Prostate gland (tissue), 2 donors: ENCODE data around the gene NELFB.

Source experiments
- POLR2A ChIP-seq: fragments of 450-650 bp; IDR thresholded peaks from one replicate; pipeline ENCODE4 v1.6.1; 2016; ENCODE audit warnings: antibody characterized with exemption, mild to moderate bottlenecking
- POLR2AphosphoS5 ChIP-seq: sonication (generic); formaldehyde crosslinking; IDR thresholded peaks from one replicate; pipeline ENCODE4 v1.6.1; 2017; ENCODE audit warnings: antibody characterized with exemption
- TF ChIP-seq, protein P1 (sequence below), 4 experiments: fragments of 200-600 bp in 2 of 4; fragments of 450-650 bp in 2 of 4; sonication (generic) in 2 of 4; IDR thresholded peaks; 1 replicate in 3 of 4; 2 replicates in 1 of 4; pipeline ENCODE4 v1.5.1; 2016 to 2019; ENCODE audit warnings: antibody characterized with exemption in 4 of 4, mild to moderate bottlenecking in 2 of 4, moderate library complexity in 2 of 4

DNA sequence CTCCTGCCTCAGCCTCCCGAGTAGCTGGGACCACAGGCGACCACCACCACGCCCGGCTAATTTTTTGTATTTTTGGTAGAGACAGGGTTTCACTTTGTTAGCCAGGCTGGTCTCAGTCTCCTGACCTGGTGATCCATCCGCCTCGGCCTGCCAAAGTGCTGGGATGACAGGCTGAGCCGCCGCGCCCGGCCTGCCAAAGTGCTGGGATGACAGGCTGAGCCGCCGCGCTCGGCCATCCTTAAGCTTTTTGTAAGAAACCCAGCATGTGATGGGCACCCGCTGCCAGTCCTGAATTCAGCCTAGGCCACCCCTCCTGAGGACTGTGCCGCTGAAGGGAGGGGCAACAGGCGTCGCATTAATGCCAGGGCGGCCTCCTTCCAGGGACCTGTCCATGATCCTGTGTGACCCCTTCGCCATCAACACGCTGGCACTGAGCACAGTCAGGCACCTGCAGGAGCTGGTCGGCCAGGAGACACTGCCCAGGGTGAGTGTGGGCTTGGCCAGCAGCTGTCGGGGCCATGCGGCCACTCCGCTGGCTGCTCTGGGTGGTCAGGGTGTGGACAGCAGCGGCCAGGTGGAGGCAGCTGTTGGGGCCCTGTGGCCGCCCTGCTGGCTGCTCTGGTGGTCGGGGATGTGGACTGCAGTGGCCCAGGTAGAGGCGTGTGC, 10.5 kb downstream of the NELFB start:
- TF ChIP-seq POLR2AphosphoS5 = no peak
- TF ChIP-seq POLR2A = no peak
- TF ChIP-seq, protein P1, sequence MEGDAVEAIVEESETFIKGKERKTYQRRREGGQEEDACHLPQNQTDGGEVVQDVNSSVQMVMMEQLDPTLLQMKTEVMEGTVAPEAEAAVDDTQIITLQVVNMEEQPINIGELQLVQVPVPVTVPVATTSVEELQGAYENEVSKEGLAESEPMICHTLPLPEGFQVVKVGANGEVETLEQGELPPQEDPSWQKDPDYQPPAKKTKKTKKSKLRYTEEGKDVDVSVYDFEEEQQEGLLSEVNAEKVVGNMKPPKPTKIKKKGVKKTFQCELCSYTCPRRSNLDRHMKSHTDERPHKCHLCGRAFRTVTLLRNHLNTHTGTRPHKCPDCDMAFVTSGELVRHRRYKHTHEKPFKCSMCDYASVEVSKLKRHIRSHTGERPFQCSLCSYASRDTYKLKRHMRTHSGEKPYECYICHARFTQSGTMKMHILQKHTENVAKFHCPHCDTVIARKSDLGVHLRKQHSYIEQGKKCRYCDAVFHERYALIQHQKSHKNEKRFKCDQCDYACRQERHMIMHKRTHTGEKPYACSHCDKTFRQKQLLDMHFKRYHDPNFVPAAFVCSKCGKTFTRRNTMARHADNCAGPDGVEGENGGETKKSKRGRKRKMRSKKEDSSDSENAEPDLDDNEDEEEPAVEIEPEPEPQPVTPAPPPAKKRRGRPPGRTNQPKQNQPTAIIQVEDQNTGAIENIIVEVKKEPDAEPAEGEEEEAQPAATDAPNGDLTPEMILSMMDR (IDR thresholded peaks at IDR 0.05) = no peak
